Activated T-cell treated with anti-CD3 and anti-CD28 coated beads, Interleukin-2, amount 50 U/mL, for 48 hours (primary cell): ENCODE measurements around the gene PTGER1.

Experiments used
- DNase-seq, 2 experiments: peaks; one replicate each; pipeline ENCODE4 v3.0.0-alpha.2; 2020

The PTGER1 gene

GRCh38 chr19:14502334-14503092 is 27.4 kb upstream of the PTGER1 start:
- DNase-seq: no peak

- DNase-seq: no peak
Measured at GRCh38 chr19:14497228-14497921, 22.2 kb upstream of the PTGER1 start.

GRCh38 chr19:14496834-14497227 is 21.7 kb upstream of the PTGER1 start:
- DNase-seq: no peak

GRCh38 chr19:14496029-14496833 is 21.1 kb upstream of the PTGER1 start, which contains the start of gene GIPC1:
GIPC1 (minus strand) TSS chr19:14496127; CDS start chr19:14482976, 13,151 bp downstream.
- DNase-seq: peak; percentile 90 to 92

GRCh38 chr19:14495672-14496028 is 20.5 kb upstream of the PTGER1 start:
- DNase-seq: no peak

- no peak for DNase-seq
Measured at GRCh38 chr19:14494910-14495671, 19.9 kb upstream of the PTGER1 start.

GRCh38 chr19:14494411-14494810 is 19.3 kb upstream of the PTGER1 start:
- no peak for DNase-seq

GRCh38 chr19:14492756-14493337 is 17.7 kb upstream of the PTGER1 start:
- no peak for DNase-seq

- DNase-seq: no peak
Measured at GRCh38 chr19:14487370-14488125, 12.4 kb upstream of the PTGER1 start.

- DNase-seq: no peak
Measured at GRCh38 chr19:14482172-14482941, 7.2 kb upstream of the PTGER1 start.

- no peak for DNase-seq
Measured at GRCh38 chr19:14480700-14481079, 5.5 kb upstream of the PTGER1 start.

GRCh38 chr19:14479975-14480699 is 5.0 kb upstream of the PTGER1 start:
- peak; percentile 87 to 88 for DNase-seq

- no peak for DNase-seq
Measured at GRCh38 chr19:14479309-14479974, 4.3 kb upstream of the PTGER1 start.

- DNase-seq: no peak
Measured at GRCh38 chr19:14478113-14478545, 3.0 kb upstream of the PTGER1 start.

GRCh38 chr19:14477418-14478112 is 2.4 kb upstream of the PTGER1 start:
- no peak for DNase-seq

GRCh38 chr19:14476673-14477401 is 1.7 kb upstream of the PTGER1 start:
- no peak for DNase-seq

- DNase-seq: no peak
Measured at GRCh38 chr19:14476327-14476672, 1.1 kb upstream of the PTGER1 start.

GRCh38 chr19:14474827-14475226 is 327 bp downstream of the PTGER1 start:
- peak in 1 of 2 experiments; percentile 29 for DNase-seq
